ENCODE results near the gene CCNL1.
"Not testable (repeated sequence)": the region's sequence is repeated elsewhere in the genome, so short reads cannot be mapped to it uniquely, and the experiment has no call there.

The CCNL1 gene

GRCh38 chr3:157178503-157179364 is 18.8 kb upstream of the CCNL1 start:
- H3K23ac ChIP-seq (ENCODE audit: low read depth, low read length, poor library complexity); H3K27ac ChIP-seq (replicated peaks; ENCODE audit: low read length); H2BK15ac ChIP-seq (ENCODE audit: low read length); H3K27me3 ChIP-seq (ENCODE audit: control insufficient read depth in 3 of 3, insufficient read depth in 3 of 3, low read depth in 1 of 3, low read length in 3 of 3); H3K4ac ChIP-seq (ENCODE audit: low read length); H3K4me1 ChIP-seq (ENCODE audit: control insufficient read depth in 2 of 2, insufficient read depth in 1 of 2, low read depth in 1 of 2, low read length in 2 of 2); H3K79me1 ChIP-seq (ENCODE audit: low read depth, low read length); H2BK120ac ChIP-seq (ENCODE audit: low read depth, low read length); H3K4me2 ChIP-seq (ENCODE audit: insufficient read depth, low read length, poor library complexity, severe bottlenecking); DNase-seq (ENCODE audit: low spot score); H2AK5ac ChIP-seq (ENCODE audit: low read depth, low read length); H3K18ac ChIP-seq (ENCODE audit: low read length); H3K4me3 ChIP-seq (ENCODE audit: low read length in 2 of 2); H2BK12ac ChIP-seq (ENCODE audit: low read length); H3K9ac ChIP-seq (ENCODE audit: low read depth, low read length, poor library complexity); H3K36me3 ChIP-seq (replicated peaks in 1 of 2; ENCODE audit: control insufficient read depth in 2 of 2, insufficient read depth in 2 of 2, low read length in 2 of 2); H2BK5ac ChIP-seq (ENCODE audit: low read length); H3K14ac ChIP-seq (ENCODE audit: low read length); H4K8ac ChIP-seq (ENCODE audit: low read depth, low read length); H4K91ac ChIP-seq (ENCODE audit: low read depth, low read length, poor library complexity); H2AFZ ChIP-seq (ENCODE audit: low read length): not testable (repeated sequence)
- WGBS, 2 donors (ENCODE audit: extremely low coverage in 2 of 2, insufficient read length in 2 of 2, insufficient replicate concordance in 1 of 2): no CpG with 5 or more reads among the region's 54 CpGs
- peaks cover 5 to 43% of the 10 kb centered on the region in 2 donors for H3K9me3 ChIP-seq (replicated peaks in 1 of 2; ENCODE audit: control insufficient read depth in 2 of 2, insufficient read depth in 1 of 2, low read depth in 1 of 2, low read length in 2 of 2)

- not testable (repeated sequence) for H2BK12ac ChIP-seq (ENCODE audit: low read length); H3K4me2 ChIP-seq (ENCODE audit: insufficient read depth, low read length, poor library complexity, severe bottlenecking); H3K4me1 ChIP-seq (ENCODE audit: control insufficient read depth in 2 of 2, insufficient read depth in 1 of 2, low read depth in 1 of 2, low read length in 2 of 2); H3K18ac ChIP-seq (ENCODE audit: low read length); H3K4ac ChIP-seq (ENCODE audit: low read length); H4K8ac ChIP-seq (ENCODE audit: low read depth, low read length); H3K27ac ChIP-seq (replicated peaks; ENCODE audit: low read length); H3K36me3 ChIP-seq (replicated peaks in 1 of 2; ENCODE audit: control insufficient read depth in 2 of 2, insufficient read depth in 2 of 2, low read length in 2 of 2); H2AK5ac ChIP-seq (ENCODE audit: low read depth, low read length); H3K79me1 ChIP-seq (ENCODE audit: low read depth, low read length); H2AFZ ChIP-seq (ENCODE audit: low read length); H2BK5ac ChIP-seq (ENCODE audit: low read length); H3K9ac ChIP-seq (ENCODE audit: low read depth, low read length, poor library complexity); H2BK15ac ChIP-seq (ENCODE audit: low read length); DNase-seq (ENCODE audit: low spot score); H3K23ac ChIP-seq (ENCODE audit: low read depth, low read length, poor library complexity); H3K27me3 ChIP-seq (ENCODE audit: control insufficient read depth in 3 of 3, insufficient read depth in 3 of 3, low read depth in 1 of 3, low read length in 3 of 3); H2BK120ac ChIP-seq (ENCODE audit: low read depth, low read length); H3K4me3 ChIP-seq (ENCODE audit: low read length in 2 of 2); H3K14ac ChIP-seq (ENCODE audit: low read length); H4K91ac ChIP-seq (ENCODE audit: low read depth, low read length, poor library complexity)
- 100% methylated on average over 1 of the region's 9 CpGs; no CpG with 5 or more reads in 1 of the 2 donors for WGBS, 2 donors (ENCODE audit: extremely low coverage in 2 of 2, insufficient read length in 2 of 2, insufficient replicate concordance in 1 of 2)
- peaks cover 2 to 40% of the 10 kb centered on the region in 2 donors for H3K9me3 ChIP-seq (replicated peaks in 1 of 2; ENCODE audit: control insufficient read depth in 2 of 2, insufficient read depth in 1 of 2, low read depth in 1 of 2, low read length in 2 of 2)
These were observed 18.0 kb upstream of the CCNL1 start for GRCh38 chr3:157177801-157178453.

GRCh38 chr3:157176934-157177333 is 17.0 kb upstream of the CCNL1 start:
- Histone ChIP-seq H2AFZ (ENCODE audit: low read length) (no peak overlapping the region), H3K23ac (ENCODE audit: low read depth, low read length, poor library complexity) (no peak overlapping the region), H2BK15ac (ENCODE audit: low read length) (no peak overlapping the region), H3K4me3 (ENCODE audit: low read length in 2 of 2) (no peak overlapping the region), H3K4me1 (ENCODE audit: control insufficient read depth in 2 of 2, insufficient read depth in 1 of 2, low read depth in 1 of 2, low read length in 2 of 2) (peaks cover 3 to 7% of the 10 kb centered on the region in 2 donors), H3K9ac (ENCODE audit: low read depth, low read length, poor library complexity) (no peak overlapping the region), H3K27me3 (ENCODE audit: control insufficient read depth in 3 of 3, insufficient read depth in 3 of 3, low read depth in 1 of 3, low read length in 3 of 3) (no peaks in the 10 kb centered on the region), H2BK5ac (ENCODE audit: low read length) (no peak overlapping the region), H3K14ac (ENCODE audit: low read length) (no peak overlapping the region), H2AK5ac (ENCODE audit: low read depth, low read length) (no peak overlapping the region), H2BK12ac (ENCODE audit: low read length) (no peak overlapping the region), H3K79me1 (ENCODE audit: low read depth, low read length) (peaks cover 2% of the 10 kb centered on the region), H3K4me2 (ENCODE audit: insufficient read depth, low read length, poor library complexity, severe bottlenecking) (no peak overlapping the region), H4K8ac (ENCODE audit: low read depth, low read length) (no peak overlapping the region), H2BK120ac (ENCODE audit: low read depth, low read length) (no peak overlapping the region), H3K27ac (replicated peaks; ENCODE audit: low read length) (no peak overlapping the region), H3K9me3 (replicated peaks in 1 of 2; ENCODE audit: control insufficient read depth in 2 of 2, insufficient read depth in 1 of 2, low read depth in 1 of 2, low read length in 2 of 2) (peaks cover 0 to 35% of the 10 kb centered on the region in 2 donors), H3K36me3 (replicated peaks in 1 of 2; ENCODE audit: control insufficient read depth in 2 of 2, insufficient read depth in 2 of 2, low read length in 2 of 2) (peaks cover 0 to 9% of the 10 kb centered on the region in 2 donors), H3K18ac (ENCODE audit: low read length) (no peak overlapping the region), H3K4ac (ENCODE audit: low read length) (no peak overlapping the region), H4K91ac (ENCODE audit: low read depth, low read length, poor library complexity) (no peak overlapping the region)
- no CpG with 5 or more reads among the region's 10 CpGs for WGBS, 2 donors (ENCODE audit: extremely low coverage in 2 of 2, insufficient read length in 2 of 2, insufficient replicate concordance in 1 of 2)
- no peak for DNase-seq (ENCODE audit: low spot score)

Data from neuronal stem cell (in vitro differentiated cells).